Glutamatergic neuron (in vitro differentiated cells): ENCODE data around the gene MAGEC1. TPM values are rescaled to one million over a fixed set of nuclear protein-coding genes. Genes with fewer than 3 reads are reported as not detected.

ENCODE experiments used
- DNase-seq: peaks from one replicate; pipeline ENCODE4 v3.0.0; 2022
- H3K27ac Mint-ChIP-seq: one replicate; pipeline ENCODE4 v1.8.0; 2020; ENCODE audit warnings: mild to moderate bottlenecking, mixed read lengths, inconsistent platforms; ENCODE audit not compliant: unreplicated experiment
- H3K27me3 Mint-ChIP-seq: one replicate; pipeline ENCODE4 v1.8.0; 2020; ENCODE audit warnings: mild to moderate bottlenecking, moderate library complexity, mixed read lengths, inconsistent platforms; ENCODE audit not compliant: unreplicated experiment
- H3K36me3 Mint-ChIP-seq: one replicate; pipeline ENCODE4 v1.8.0; 2020; ENCODE audit warnings: mild to moderate bottlenecking, mixed read lengths, inconsistent platforms; ENCODE audit not compliant: unreplicated experiment
- H3K4me1 Mint-ChIP-seq: one replicate; pipeline ENCODE4 v1.8.0; 2020; ENCODE audit warnings: mild to moderate bottlenecking, low read depth, mixed read lengths, inconsistent platforms; ENCODE audit not compliant: unreplicated experiment
- H3K4me3 Mint-ChIP-seq: one replicate; pipeline ENCODE4 v1.8.0; 2020; ENCODE audit warnings: mild to moderate bottlenecking, mixed read lengths, inconsistent platforms; ENCODE audit not compliant: unreplicated experiment
- H3K9me3 Mint-ChIP-seq: one replicate; pipeline ENCODE4 v1.8.0; 2020; ENCODE audit warnings: mild to moderate bottlenecking, moderate library complexity, mixed read lengths, inconsistent platforms; ENCODE audit not compliant: unreplicated experiment
- CTCF ChIP-seq: fragments of 200-600 bp; sonication (generic); IDR thresholded peaks from one replicate; pipeline ENCODE4 v1.5.0; 2021; ENCODE audit not compliant: partially characterized antibody, unreplicated experiment
- total RNA-seq: library from RNA; stranded (reverse); fragmentation: NEBNext Ultra II Directional; extraction: Animal tissue kit (Norgen Biotek cat#: 25700); gene quantifications from one replicate; pipeline ENCODE4 v1.2.1, GENCODE V29; 2021; ENCODE audit not compliant: unreplicated experiment

Gene MAGEC1
- total RNA-seq, 1 donor from 2014 or later = not detected

- TF ChIP-seq CTCF = no peak
- Mint-ChIP-seq H3K27me3 (peaks cover 2% of the 10 kb centered on the region), H3K4me3 (no peak overlapping the region), H3K4me1 (no peaks in the 10 kb centered on the region), H3K27ac (no peak overlapping the region), H3K36me3 (no peaks in the 10 kb centered on the region), H3K9me3 (peaks cover 2% of the 10 kb centered on the region)
- DNase-seq = no peak
Measured at GRCh38 chrX:141897690-141898089, 6.0 kb upstream of the MAGEC1 start.

- no peak for TF ChIP-seq CTCF
- no peak overlapping the region for H3K27ac Mint-ChIP-seq
Measured at GRCh38 chrX:141902366-141902765, 1.3 kb upstream of the MAGEC1 start.

GRCh38 chrX:141904262-141904661, 568 bp downstream of the MAGEC1 start:
- H3K9me3 Mint-ChIP-seq = peaks cover 5% of the 10 kb centered on the region
- H3K4me3 Mint-ChIP-seq = no peak overlapping the region
- H3K36me3 Mint-ChIP-seq = no peaks in the 10 kb centered on the region
- no peak for DNase-seq
- no peaks in the 10 kb centered on the region for H3K27me3 Mint-ChIP-seq
- TF ChIP-seq CTCF = no peak
- no peaks in the 10 kb centered on the region for H3K4me1 Mint-ChIP-seq
- H3K27ac Mint-ChIP-seq = no peak overlapping the region

More at GRCh38 chrX:141902366-141902765, 1.3 kb upstream of the MAGEC1 start:
- Mint-ChIP-seq H3K4me3 (no peak overlapping the region), H3K27me3 (no peaks in the 10 kb centered on the region), H3K36me3 (no peaks in the 10 kb centered on the region), H3K9me3 (peaks cover 4% of the 10 kb centered on the region), H3K4me1 (no peaks in the 10 kb centered on the region)
- no peak for DNase-seq

DNA sequence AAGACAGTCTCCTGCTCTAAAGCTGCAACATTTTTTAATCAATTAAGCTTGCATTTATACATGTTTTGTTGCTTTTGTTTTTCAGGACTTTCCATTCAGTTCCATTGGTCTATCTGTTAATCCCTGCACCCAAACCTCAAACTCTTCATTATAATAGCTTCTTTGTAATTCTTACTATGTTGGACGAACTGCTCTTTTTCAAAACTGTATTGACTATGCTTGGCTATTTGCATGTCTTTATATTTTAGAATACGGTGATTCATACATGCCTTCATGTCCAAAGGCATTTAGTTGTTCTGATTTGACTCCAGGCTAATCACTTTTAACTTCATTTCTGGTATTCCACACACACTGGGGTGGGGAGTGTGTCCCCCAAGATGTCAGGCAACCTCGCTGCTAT, 14.1 kb downstream of the MAGEC1 start:
- no peak for DNase-seq
- H3K4me1 Mint-ChIP-seq = no peaks in the 10 kb centered on the region
- H3K27me3 Mint-ChIP-seq = peaks cover 2% of the 10 kb centered on the region
- H3K4me3 Mint-ChIP-seq = no peak overlapping the region
- no peaks in the 10 kb centered on the region for H3K9me3 Mint-ChIP-seq
- H3K27ac Mint-ChIP-seq = no peak overlapping the region
- H3K36me3 Mint-ChIP-seq = no peaks in the 10 kb centered on the region
- no peak for TF ChIP-seq CTCF

- Mint-ChIP-seq H3K36me3 (no peaks in the 10 kb centered on the region), H3K9me3 (no peaks in the 10 kb centered on the region), H3K4me3 (no peak overlapping the region), H3K27me3 (peaks cover 2% of the 10 kb centered on the region), H3K27ac (no peak overlapping the region), H3K4me1 (no peaks in the 10 kb centered on the region)
- no peak for TF ChIP-seq CTCF
- DNase-seq = no peak
Measured at GRCh38 chrX:141924293-141924692, 20.6 kb downstream of the MAGEC1 start.
